Measurements from ENCODE around the gene ZDHHC14. TPM values are rescaled to one million over a fixed set of nuclear protein-coding genes. Genes with fewer than 3 reads are reported as not detected.

The ZDHHC14 gene
- total RNA-seq, 1 donor from 2014 or later = 5.1 TPM

DNA sequence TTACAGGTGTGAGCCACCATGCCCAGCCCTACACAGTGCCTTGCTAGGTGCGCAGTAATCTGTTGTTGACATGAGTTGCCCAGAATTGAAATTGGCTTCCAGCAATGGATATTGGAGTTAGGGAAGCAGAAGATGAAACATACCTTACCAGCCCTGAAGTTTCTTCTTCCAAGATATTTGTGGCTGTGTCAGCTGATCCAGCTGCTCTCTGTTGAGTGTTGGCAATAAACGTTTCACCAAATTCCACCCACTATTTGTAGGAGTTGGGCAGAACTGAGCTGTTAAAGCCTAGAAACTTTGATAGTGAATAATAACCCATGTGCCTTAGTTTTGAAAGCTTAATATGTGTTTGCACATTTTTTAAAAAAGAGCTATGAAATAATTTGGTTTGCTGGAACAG lies 223.8 kb downstream of the ZDHHC14 start:
- Mint-ChIP-seq H3K9me3 (ENCODE audit: unreplicated experiment) (peaks cover 2% of the 10 kb centered on the region), H3K36me3 (ENCODE audit: unreplicated experiment) (no peaks in the 10 kb centered on the region), H3K27me3 (ENCODE audit: unreplicated experiment) (peaks cover 9% of the 10 kb centered on the region), H3K27ac (ENCODE audit: unreplicated experiment) (no peak overlapping the region), H3K4me1 (ENCODE audit: low read depth, unreplicated experiment) (peaks cover 8% of the 10 kb centered on the region), H3K4me3 (ENCODE audit: unreplicated experiment) (no peak overlapping the region)
- no peak for TF ChIP-seq CTCF (IDR thresholded peaks at IDR 0.05; ENCODE audit: partially characterized antibody, unreplicated experiment)
- no peak for DNase-seq

DNA sequence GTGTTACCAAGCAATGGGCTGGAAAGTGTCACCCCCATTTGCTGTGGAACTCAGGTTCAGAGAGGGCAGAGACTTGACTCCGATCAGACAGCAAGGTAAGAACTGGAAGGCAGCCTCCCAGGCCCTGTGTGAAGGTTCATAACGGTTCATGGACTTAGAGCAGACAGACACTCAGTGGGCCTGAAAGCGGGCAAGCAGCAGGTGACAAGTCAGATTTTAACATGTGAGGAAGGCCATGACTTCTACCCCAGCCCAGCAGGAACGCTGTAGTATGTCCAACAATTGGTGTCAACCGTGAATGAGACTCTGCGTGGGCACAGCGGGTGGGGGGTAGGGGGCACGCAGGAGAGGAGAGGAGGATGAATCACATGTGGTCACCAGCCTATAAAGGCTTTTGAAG lies 224.5 kb downstream of the ZDHHC14 start:
- no peak overlapping the region for H3K4me3 Mint-ChIP-seq (ENCODE audit: unreplicated experiment)

DNA sequence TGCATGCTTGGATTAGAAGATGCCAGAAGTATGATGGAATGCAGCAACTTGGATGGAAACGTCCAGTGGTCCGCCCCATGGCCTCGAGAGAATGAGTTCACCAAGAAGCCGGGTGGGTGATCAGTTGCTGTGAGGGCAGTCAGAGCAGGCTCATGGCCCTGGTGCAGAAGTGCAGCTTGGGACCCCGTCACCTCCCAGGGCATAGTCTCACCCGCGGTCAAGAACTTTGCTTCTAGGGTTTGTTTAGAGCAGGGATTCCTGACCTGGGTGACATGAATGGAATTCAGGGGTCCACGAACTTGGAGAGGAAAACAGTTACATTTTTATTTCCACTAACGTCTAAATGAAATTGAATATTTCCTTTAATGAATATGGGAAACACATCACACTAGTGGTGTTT lies 225.5 kb downstream of the ZDHHC14 start:
- no peak for TF ChIP-seq CTCF (IDR thresholded peaks at IDR 0.05; ENCODE audit: partially characterized antibody, unreplicated experiment)

More for the DNA sequence above, 224.5 kb downstream of the ZDHHC14 start:
- peaks cover 9% of the 10 kb centered on the region for H3K27me3 Mint-ChIP-seq (ENCODE audit: unreplicated experiment)
- H3K4me1 Mint-ChIP-seq (ENCODE audit: low read depth, unreplicated experiment) = peaks cover 8% of the 10 kb centered on the region
- no peak for TF ChIP-seq CTCF (IDR thresholded peaks at IDR 0.05; ENCODE audit: partially characterized antibody, unreplicated experiment)
- peaks cover 2% of the 10 kb centered on the region for H3K9me3 Mint-ChIP-seq (ENCODE audit: unreplicated experiment)
- DNase-seq = no peak
- H3K36me3 Mint-ChIP-seq (ENCODE audit: unreplicated experiment) = no peaks in the 10 kb centered on the region
- H3K27ac Mint-ChIP-seq (ENCODE audit: unreplicated experiment) = no peak overlapping the region

GRCh38 chr6:157607317-157608109 lies 226.5 kb downstream of the ZDHHC14 start:
- H3K4me3 Mint-ChIP-seq (ENCODE audit: unreplicated experiment) = no peak overlapping the region
- H3K27me3 Mint-ChIP-seq (ENCODE audit: unreplicated experiment) = peaks cover 12% of the 10 kb centered on the region
- H3K9me3 Mint-ChIP-seq (ENCODE audit: unreplicated experiment) = no peaks in the 10 kb centered on the region
- no peaks in the 10 kb centered on the region for H3K36me3 Mint-ChIP-seq (ENCODE audit: unreplicated experiment)
- peaks cover 8% of the 10 kb centered on the region for H3K4me1 Mint-ChIP-seq (ENCODE audit: low read depth, unreplicated experiment)
- no peak for TF ChIP-seq CTCF (IDR thresholded peaks at IDR 0.05; ENCODE audit: partially characterized antibody, unreplicated experiment)
- no peak for DNase-seq
- H3K27ac Mint-ChIP-seq (ENCODE audit: unreplicated experiment) = no peak overlapping the region

More for the DNA sequence above, 225.5 kb downstream of the ZDHHC14 start:
- Mint-ChIP-seq H3K36me3 (ENCODE audit: unreplicated experiment) (no peaks in the 10 kb centered on the region), H3K4me3 (ENCODE audit: unreplicated experiment) (no peak overlapping the region), H3K4me1 (ENCODE audit: low read depth, unreplicated experiment) (peaks cover 8% of the 10 kb centered on the region), H3K27ac (ENCODE audit: unreplicated experiment) (no peak overlapping the region), H3K27me3 (ENCODE audit: unreplicated experiment) (peaks cover 9% of the 10 kb centered on the region), H3K9me3 (ENCODE audit: unreplicated experiment) (peaks cover 2% of the 10 kb centered on the region)
- no peak for DNase-seq

All from glutamatergic neuron (in vitro differentiated cells).